GM23338 (cell line): ENCODE measurements around the gene DMBT1.

ENCODE experiments used
- EZH2 ChIP-seq: fragments of 200-600 bp; sonication (generic); IDR thresholded peaks from one replicate; pipeline ENCODE4 v1.8.0; 2017; ENCODE audit warnings: antibody characterized with exemption, mild to moderate bottlenecking, low read depth; ENCODE audit not compliant: unreplicated experiment
- EZH2phosphoT487 ChIP-seq: fragments of 200-600 bp; sonication (generic); IDR thresholded peaks from one replicate; pipeline ENCODE4 v1.8.1; 2018; ENCODE audit warnings: antibody characterized with exemption; ENCODE audit not compliant: unreplicated experiment
- JUNB ChIP-seq: IDR thresholded peaks from one replicate; pipeline ENCODE4 v1.6.1; 2016; ENCODE audit warnings: antibody characterized with exemption; ENCODE audit not compliant: unreplicated experiment
- NANOG ChIP-seq: IDR thresholded peaks from 2 replicates; pipeline ENCODE4 v1.6.1; 2016; ENCODE audit warnings: antibody characterized with exemption, borderline replicate concordance
- POLR2AphosphoS5 ChIP-seq: IDR thresholded peaks from 2 replicates; pipeline ENCODE4 v1.6.1; 2016; ENCODE audit warnings: antibody characterized with exemption, low read depth
- REST ChIP-seq: IDR thresholded peaks from one replicate; pipeline ENCODE4 v1.6.1; 2018; ENCODE audit warnings: antibody characterized with exemption; ENCODE audit not compliant: unreplicated experiment
- ZNF331 ChIP-seq: fragments of 250-450 bp; sonication (Bioruptor Pico); IDR thresholded peaks from 2 replicates; pipeline ENCODE4 v1.5.0; 2020; ENCODE audit warnings: low read depth, mild to moderate bottlenecking, moderate library complexity
- TF ChIP-seq, protein P1 (sequence below), 2 experiments: fragments of 200-600 bp in 1 of 2; sonication (generic) in 1 of 2; conservative IDR thresholded peaks; 2 replicates each; pipeline versions ENCODE4 v1.5.1 to v1.6.1; 2016 to 2017; ENCODE audit warnings: antibody characterized with exemption in 2 of 2, low read depth in 2 of 2, mild to moderate bottlenecking in 2 of 2, moderate library complexity in 1 of 2
- TF ChIP-seq, protein P2 (sequence below): fragments of 250-450 bp; sonication (Bioruptor Pico); IDR thresholded peaks from 2 replicates; pipeline ENCODE4 v1.5.0; 2020; ENCODE audit warnings: mild to moderate bottlenecking, moderate library complexity

DNA sequence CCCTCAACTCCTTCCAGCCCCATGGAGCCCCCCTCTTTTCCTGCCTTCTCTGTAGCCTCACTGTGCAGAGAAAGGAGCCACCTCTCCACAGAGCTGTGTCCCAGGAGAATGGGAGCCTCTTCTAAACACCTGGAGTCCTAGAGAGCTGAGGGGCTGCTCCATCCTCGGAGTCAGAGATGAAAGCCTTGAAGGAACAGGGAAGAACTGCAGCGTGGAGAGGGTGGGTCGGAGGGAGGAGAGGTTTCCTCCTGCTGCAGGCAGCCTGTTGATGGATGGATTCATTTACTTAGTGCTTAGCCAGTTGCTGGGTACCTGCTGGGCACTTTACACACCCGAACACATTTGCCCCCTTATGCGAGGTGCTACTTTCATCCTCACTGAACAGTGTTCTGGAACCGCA, 100.1 kb downstream of the DMBT1 start:
- TF ChIP-seq EZH2 (no peak), REST (no peak), NANOG (no peak), ZNF331 (CRISPR knock-in tag) (no peak), POLR2AphosphoS5 (no peak), JUNB (no peak), EZH2phosphoT487 (no peak)
- TF ChIP-seq, protein P1, sequence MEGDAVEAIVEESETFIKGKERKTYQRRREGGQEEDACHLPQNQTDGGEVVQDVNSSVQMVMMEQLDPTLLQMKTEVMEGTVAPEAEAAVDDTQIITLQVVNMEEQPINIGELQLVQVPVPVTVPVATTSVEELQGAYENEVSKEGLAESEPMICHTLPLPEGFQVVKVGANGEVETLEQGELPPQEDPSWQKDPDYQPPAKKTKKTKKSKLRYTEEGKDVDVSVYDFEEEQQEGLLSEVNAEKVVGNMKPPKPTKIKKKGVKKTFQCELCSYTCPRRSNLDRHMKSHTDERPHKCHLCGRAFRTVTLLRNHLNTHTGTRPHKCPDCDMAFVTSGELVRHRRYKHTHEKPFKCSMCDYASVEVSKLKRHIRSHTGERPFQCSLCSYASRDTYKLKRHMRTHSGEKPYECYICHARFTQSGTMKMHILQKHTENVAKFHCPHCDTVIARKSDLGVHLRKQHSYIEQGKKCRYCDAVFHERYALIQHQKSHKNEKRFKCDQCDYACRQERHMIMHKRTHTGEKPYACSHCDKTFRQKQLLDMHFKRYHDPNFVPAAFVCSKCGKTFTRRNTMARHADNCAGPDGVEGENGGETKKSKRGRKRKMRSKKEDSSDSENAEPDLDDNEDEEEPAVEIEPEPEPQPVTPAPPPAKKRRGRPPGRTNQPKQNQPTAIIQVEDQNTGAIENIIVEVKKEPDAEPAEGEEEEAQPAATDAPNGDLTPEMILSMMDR (conservative IDR thresholded peaks at IDR 0.05; ENCODE audit: low read depth in 2 of 2): no peak
- TF ChIP-seq, protein P2, sequence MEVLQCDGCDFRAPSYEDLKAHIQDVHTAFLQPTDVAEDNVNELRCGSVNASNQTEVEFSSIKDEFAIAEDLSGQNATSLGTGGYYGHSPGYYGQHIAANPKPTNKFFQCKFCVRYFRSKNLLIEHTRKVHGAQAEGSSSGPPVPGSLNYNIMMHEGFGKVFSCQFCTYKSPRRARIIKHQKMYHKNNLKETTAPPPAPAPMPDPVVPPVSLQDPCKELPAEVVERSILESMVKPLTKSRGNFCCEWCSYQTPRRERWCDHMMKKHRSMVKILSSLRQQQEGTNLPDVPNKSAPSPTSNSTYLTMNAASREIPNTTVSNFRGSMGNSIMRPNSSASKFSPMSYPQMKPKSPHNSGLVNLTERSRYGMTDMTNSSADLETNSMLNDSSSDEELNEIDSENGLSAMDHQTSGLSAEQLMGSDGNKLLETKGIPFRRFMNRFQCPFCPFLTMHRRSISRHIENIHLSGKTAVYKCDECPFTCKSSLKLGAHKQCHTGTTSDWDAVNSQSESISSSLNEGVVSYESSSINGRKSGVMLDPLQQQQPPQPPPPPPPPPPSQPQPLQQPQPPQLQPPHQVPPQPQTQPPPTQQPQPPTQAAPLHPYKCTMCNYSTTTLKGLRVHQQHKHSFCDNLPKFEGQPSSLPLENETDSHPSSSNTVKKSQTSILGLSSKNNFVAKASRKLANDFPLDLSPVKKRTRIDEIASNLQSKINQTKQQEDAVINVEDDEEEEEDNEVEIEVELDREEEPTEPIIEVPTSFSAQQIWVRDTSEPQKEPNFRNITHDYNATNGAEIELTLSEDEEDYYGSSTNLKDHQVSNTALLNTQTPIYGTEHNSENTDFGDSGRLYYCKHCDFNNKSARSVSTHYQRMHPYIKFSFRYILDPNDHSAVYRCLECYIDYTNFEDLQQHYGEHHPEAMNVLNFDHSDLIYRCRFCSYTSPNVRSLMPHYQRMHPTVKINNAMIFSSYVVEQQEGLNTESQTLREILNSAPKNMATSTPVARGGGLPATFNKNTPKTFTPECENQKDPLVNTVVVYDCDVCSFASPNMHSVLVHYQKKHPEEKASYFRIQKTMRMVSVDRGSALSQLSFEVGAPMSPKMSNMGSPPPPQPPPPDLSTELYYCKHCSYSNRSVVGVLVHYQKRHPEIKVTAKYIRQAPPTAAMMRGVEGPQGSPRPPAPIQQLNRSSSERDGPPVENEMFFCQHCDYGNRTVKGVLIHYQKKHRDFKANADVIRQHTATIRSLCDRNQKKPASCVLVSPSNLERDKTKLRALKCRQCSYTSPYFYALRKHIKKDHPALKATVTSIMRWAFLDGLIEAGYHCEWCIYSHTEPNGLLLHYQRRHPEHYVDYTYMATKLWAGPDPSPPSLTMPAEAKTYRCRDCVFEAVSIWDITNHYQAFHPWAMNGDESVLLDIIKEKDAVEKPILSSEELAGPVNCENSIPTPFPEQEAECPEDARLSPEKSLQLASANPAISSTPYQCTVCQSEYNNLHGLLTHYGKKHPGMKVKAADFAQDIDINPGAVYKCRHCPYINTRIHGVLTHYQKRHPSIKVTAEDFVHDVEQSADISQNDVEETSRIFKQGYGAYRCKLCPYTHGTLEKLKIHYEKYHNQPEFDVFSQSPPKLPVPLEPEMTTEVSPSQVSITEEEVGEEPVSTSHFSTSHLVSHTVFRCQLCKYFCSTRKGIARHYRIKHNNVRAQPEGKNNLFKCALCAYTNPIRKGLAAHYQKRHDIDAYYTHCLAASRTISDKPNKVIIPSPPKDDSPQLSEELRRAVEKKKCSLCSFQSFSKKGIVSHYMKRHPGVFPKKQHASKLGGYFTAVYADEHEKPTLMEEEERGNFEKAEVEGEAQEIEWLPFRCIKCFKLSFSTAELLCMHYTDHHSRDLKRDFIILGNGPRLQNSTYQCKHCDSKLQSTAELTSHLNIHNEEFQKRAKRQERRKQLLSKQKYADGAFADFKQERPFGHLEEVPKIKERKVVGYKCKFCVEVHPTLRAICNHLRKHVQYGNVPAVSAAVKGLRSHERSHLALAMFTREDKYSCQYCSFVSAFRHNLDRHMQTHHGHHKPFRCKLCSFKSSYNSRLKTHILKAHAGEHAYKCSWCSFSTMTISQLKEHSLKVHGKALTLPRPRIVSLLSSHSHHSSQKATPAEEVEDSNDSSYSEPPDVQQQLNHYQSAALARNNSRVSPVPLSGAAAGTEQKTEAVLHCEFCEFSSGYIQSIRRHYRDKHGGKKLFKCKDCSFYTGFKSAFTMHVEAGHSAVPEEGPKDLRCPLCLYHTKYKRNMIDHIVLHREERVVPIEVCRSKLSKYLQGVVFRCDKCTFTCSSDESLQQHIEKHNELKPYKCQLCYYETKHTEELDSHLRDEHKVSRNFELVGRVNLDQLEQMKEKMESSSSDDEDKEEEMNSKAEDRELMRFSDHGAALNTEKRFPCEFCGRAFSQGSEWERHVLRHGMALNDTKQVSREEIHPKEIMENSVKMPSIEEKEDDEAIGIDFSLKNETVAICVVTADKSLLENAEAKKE: no peak
